ENCODE results near the gene PRDM5. TPM values are rescaled to one million over a fixed set of nuclear protein-coding genes. Genes with fewer than 3 reads are reported as not detected.

The PRDM5 gene
- total and polyA plus RNA-seq, 5 donors from 2014 or later, result 0.07 to 0.67 (median 0.11) TPM; not detected in 2

DNA sequence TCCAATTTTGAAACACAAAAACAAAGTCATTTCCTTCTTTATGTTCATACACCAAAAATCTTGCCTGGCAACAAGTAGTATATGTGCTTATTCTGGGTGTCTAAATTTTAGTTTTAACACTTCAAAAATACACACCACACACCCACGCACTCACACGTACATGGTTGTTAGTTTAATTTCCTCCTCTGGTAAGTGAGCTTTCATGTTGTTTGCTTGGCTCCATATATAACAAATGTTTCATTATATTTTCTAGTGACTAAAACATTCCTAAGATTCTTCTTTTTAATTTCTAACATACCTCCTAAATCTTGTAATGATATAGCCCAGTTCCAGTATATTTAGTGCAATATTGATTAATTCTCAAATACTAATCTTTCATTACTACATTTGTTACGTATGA lies 80.9 kb downstream of the PRDM5 start:
- Mint-ChIP-seq H3K4me3 (no peak overlapping the region), H3K27me3 (peaks cover 4% of the 10 kb centered on the region), H3K4me1 (peaks cover 0 to 4% (median 0%) of the 10 kb centered on the region in 4 donors), H3K36me3 (no peaks in the 10 kb centered on the region), H3K9me3 (no peaks in the 10 kb centered on the region), H3K27ac (no peak overlapping the region)
- Histone ChIP-seq H3K36me3 (ENCODE audit: control insufficient read depth, insufficient read depth, low read length) (no peaks in the 10 kb centered on the region), H3K4me3 (ENCODE audit: low read depth, low read length) (no peak overlapping the region), H3K27me3 (ENCODE audit: control insufficient read depth, insufficient read depth, low read length) (no peaks in the 10 kb centered on the region), H3K9me3 (ENCODE audit: control insufficient read depth in 2 of 2, low read length in 2 of 2) (no peaks in the 10 kb centered on the region), H3K27ac (ENCODE audit: insufficient read depth, low read length, poor library complexity, severe bottlenecking) (no peak overlapping the region), H3K4me1 (ENCODE audit: control insufficient read depth, insufficient read depth, low read length, poor library complexity, severe bottlenecking) (no peaks in the 10 kb centered on the region)
- no peak for ATAC-seq (ENCODE audit: low read depth in 2 of 2)
- no peak for DNase-seq

DNA sequence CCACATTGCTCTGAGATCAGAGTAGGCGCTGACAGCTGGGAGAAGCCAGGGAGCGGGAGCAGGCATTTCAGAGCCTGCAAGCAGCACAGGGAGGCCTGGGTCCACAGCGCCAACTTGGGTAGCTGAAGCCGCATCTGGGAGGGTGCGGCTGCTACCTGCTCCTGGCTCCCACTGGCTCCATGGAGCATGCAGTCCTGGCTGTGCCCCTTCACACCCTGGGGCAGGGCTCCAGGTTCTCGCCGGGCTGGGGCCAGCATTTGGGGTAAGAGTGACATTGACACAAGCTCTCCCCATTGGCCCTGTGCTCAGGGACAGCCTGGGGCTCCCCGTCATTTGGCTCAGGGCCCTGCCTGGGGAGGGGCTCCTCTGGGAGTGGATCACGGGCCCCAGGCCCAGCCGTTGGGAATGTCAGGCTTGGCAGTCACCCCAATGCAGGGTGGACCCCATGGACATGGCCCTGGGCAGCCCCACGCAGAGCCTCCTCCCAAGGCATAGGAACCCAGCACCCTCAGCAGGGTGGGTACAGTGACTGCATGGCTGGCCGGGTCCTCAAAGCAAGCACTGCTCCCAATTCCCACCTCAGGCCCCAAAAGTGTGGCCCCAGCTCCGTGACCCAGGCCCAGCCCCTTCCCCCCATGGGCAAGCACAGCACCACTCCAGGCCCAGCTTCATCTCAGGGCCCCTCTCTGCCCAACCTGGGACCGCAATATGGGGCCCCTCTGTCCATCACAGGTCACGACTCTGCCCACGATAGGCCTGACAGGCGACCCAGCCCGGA lies 82.4 kb downstream of the PRDM5 start:
- Histone ChIP-seq H3K4me3 (ENCODE audit: low read depth, low read length) (no peak overlapping the region), H3K9me3 (ENCODE audit: control insufficient read depth in 2 of 2, low read length in 2 of 2) (no peaks in the 10 kb centered on the region), H3K36me3 (ENCODE audit: control insufficient read depth, insufficient read depth, low read length) (no peaks in the 10 kb centered on the region), H3K27ac (ENCODE audit: insufficient read depth, low read length, poor library complexity, severe bottlenecking) (no peak overlapping the region), H3K4me1 (ENCODE audit: control insufficient read depth, insufficient read depth, low read length, poor library complexity, severe bottlenecking) (no peaks in the 10 kb centered on the region), H3K27me3 (ENCODE audit: control insufficient read depth, insufficient read depth, low read length) (no peaks in the 10 kb centered on the region)
- Mint-ChIP-seq H3K4me1 (no peaks in the 10 kb centered on the region), H3K27me3 (peaks cover 10% of the 10 kb centered on the region), H3K4me3 (no peak overlapping the region), H3K36me3 (no peaks in the 10 kb centered on the region), H3K9me3 (peaks cover 0 to 2% (median 0%) of the 10 kb centered on the region in 7 donors), H3K27ac (no peak overlapping the region)
- ATAC-seq (ENCODE audit: low read depth in 2 of 2), result no peak
- DNase-seq, result no peak

DNA sequence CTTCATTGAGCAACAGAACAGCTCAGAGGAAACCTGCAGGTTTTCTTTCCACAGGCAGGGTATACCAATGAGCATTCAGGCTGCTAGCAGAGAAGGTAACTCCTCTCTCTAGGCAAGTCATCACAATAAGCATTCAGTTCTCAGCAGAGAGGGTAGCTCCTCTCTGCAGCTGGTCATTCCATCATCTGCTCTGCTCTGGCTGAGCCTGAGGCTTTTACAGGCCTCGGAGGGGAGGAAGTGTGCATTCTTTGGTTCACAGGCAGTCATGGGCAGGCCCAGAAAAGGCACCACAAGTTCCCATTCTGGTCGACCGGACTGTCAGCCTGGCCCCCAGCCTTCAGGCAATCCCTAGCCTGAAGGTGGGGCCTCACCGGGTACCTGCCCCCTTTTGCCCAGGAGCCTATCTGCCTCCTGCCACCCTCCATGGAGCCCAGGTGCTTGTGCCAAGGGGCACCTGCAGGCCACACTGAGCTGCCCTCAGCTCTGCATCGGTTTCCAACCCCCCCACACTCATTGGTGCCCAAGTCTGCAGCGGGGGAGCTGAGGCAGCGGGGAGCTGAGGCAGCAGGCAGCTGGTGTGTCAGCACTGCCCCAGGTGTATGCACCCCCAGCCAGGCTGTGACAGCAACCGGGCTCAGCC lies 83.1 kb downstream of the PRDM5 start:
- no peak overlapping the region for H3K27ac Mint-ChIP-seq
- ATAC-seq (ENCODE audit: low read depth in 2 of 2) (no peak), DNase-seq (no peak)
- Histone ChIP-seq H3K4me1 (ENCODE audit: control insufficient read depth, insufficient read depth, low read length, poor library complexity, severe bottlenecking) (no peaks in the 10 kb centered on the region), H3K27me3 (ENCODE audit: control insufficient read depth, insufficient read depth, low read length) (no peaks in the 10 kb centered on the region), H3K36me3 (ENCODE audit: control insufficient read depth, insufficient read depth, low read length) (no peaks in the 10 kb centered on the region), H3K4me3 (ENCODE audit: low read depth, low read length) (no peak overlapping the region), H3K27ac (ENCODE audit: insufficient read depth, low read length, poor library complexity, severe bottlenecking) (no peak overlapping the region), H3K9me3 (ENCODE audit: control insufficient read depth in 2 of 2, low read length in 2 of 2) (no peaks in the 10 kb centered on the region)
- H3K36me3 Mint-ChIP-seq, result no peaks in the 10 kb centered on the region
- peaks cover 10% of the 10 kb centered on the region for H3K27me3 Mint-ChIP-seq
- H3K4me3 Mint-ChIP-seq, result no peak overlapping the region
- H3K4me1 Mint-ChIP-seq, result no peaks in the 10 kb centered on the region
- H3K9me3 Mint-ChIP-seq, result peaks cover 0 to 4% (median 0%) of the 10 kb centered on the region in 7 donors

DNA sequence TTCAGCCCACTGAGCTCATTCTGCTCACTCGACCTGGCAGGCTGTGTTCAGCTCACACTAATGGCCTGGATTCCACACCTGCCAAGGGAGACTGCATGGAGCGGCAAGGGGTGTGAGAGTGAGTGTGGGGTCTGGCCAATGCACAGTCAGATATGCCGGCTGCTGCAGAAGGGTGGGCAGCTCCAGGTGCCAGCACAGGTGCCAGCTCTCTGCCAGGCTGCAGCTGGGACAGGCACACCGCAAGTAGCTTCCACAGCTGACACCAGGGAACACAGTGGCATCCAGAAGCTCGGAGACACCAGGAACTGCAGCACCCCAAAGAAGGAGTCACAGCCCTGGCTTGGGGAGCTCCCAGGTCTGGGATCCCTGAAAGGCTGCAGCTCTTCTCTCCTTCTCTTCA lies 83.7 kb downstream of the PRDM5 start:
- Histone ChIP-seq H3K4me1 (ENCODE audit: control insufficient read depth, insufficient read depth, low read length, poor library complexity, severe bottlenecking) (no peaks in the 10 kb centered on the region), H3K9me3 (ENCODE audit: control insufficient read depth in 2 of 2, low read length in 2 of 2) (no peaks in the 10 kb centered on the region), H3K27ac (ENCODE audit: insufficient read depth, low read length, poor library complexity, severe bottlenecking) (no peak overlapping the region), H3K4me3 (ENCODE audit: low read depth, low read length) (no peak overlapping the region), H3K36me3 (ENCODE audit: control insufficient read depth, insufficient read depth, low read length) (no peaks in the 10 kb centered on the region), H3K27me3 (ENCODE audit: control insufficient read depth, insufficient read depth, low read length) (no peaks in the 10 kb centered on the region)
- no peak overlapping the region for H3K27ac Mint-ChIP-seq
- DNase-seq, result no peak
- peaks cover 10% of the 10 kb centered on the region for H3K27me3 Mint-ChIP-seq
- no peaks in the 10 kb centered on the region for H3K4me1 Mint-ChIP-seq
- H3K36me3 Mint-ChIP-seq, result no peaks in the 10 kb centered on the region
- H3K4me3 Mint-ChIP-seq, result no peak overlapping the region
- peaks cover 0 to 4% (median 0%) of the 10 kb centered on the region in 7 donors for H3K9me3 Mint-ChIP-seq
- no peak for ATAC-seq (ENCODE audit: low read depth in 2 of 2)

DNA sequence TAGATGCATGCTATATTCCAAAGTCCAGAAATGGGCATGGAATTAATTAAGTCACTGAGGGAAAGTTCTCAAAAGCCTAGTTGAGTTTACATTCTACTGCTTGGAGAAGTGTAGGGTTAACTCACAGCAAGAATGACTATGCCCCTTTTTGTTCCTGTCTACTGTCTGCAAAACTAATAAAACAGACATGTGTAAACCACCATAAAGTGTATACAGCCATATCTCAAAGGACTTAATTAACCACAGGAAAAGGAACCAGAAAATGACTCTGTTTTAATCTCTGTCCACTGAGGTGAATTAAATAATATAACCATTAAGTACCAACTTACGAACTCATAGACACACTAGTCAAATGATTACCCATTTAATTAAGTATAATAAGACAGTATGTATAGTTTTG lies 84.9 kb downstream of the PRDM5 start:
- DNase-seq, result no peak
- Histone ChIP-seq H3K4me1 (ENCODE audit: control insufficient read depth, insufficient read depth, low read length, poor library complexity, severe bottlenecking) (no peaks in the 10 kb centered on the region), H3K9me3 (ENCODE audit: control insufficient read depth in 2 of 2, low read length in 2 of 2) (no peaks in the 10 kb centered on the region), H3K27me3 (ENCODE audit: control insufficient read depth, insufficient read depth, low read length) (no peaks in the 10 kb centered on the region), H3K27ac (ENCODE audit: insufficient read depth, low read length, poor library complexity, severe bottlenecking) (no peak overlapping the region), H3K4me3 (ENCODE audit: low read depth, low read length) (no peak overlapping the region), H3K36me3 (ENCODE audit: control insufficient read depth, insufficient read depth, low read length) (no peaks in the 10 kb centered on the region)
- H3K9me3 Mint-ChIP-seq, result peaks cover 0 to 6% (median 0%) of the 10 kb centered on the region in 7 donors
- H3K27me3 Mint-ChIP-seq, result peaks cover 14% of the 10 kb centered on the region
- H3K4me1 Mint-ChIP-seq, result no peaks in the 10 kb centered on the region
- no peak for ATAC-seq (ENCODE audit: low read depth in 2 of 2)
- no peak overlapping the region for H3K4me3 Mint-ChIP-seq
- no peaks in the 10 kb centered on the region for H3K36me3 Mint-ChIP-seq
- no peak overlapping the region for H3K27ac Mint-ChIP-seq

DNA sequence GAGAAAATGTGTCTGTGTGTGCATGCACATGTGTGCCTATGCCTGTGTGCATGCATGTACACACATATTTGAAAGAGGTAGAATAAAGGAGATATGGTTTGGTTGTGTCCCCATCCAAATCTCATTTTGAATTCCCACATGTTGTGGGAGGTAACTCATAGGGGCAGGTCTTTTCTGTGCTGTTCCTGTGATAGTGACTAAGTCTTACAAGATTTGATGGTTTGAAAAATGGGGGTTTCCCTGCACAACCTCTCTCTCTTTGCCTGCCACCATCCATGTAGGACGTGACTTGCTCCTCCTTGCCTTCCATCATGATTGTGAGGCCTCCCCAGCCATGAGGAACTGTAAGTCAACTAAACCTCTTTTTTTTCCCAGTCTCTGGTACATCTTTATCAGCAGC lies 87.2 kb downstream of the PRDM5 start:
- Histone ChIP-seq H3K36me3 (ENCODE audit: control insufficient read depth, insufficient read depth, low read length) (no peaks in the 10 kb centered on the region), H3K27me3 (ENCODE audit: control insufficient read depth, insufficient read depth, low read length) (peaks cover 3% of the 10 kb centered on the region), H3K4me1 (ENCODE audit: control insufficient read depth, insufficient read depth, low read length, poor library complexity, severe bottlenecking) (no peaks in the 10 kb centered on the region), H3K4me3 (ENCODE audit: low read depth, low read length) (no peak overlapping the region), H3K9me3 (ENCODE audit: control insufficient read depth in 2 of 2, low read length in 2 of 2) (no peaks in the 10 kb centered on the region), H3K27ac (ENCODE audit: insufficient read depth, low read length, poor library complexity, severe bottlenecking) (no peak overlapping the region)
- Mint-ChIP-seq H3K36me3 (no peaks in the 10 kb centered on the region), H3K4me1 (no peaks in the 10 kb centered on the region), H3K27ac (no peak overlapping the region), H3K9me3 (peaks cover 0 to 6% (median 0%) of the 10 kb centered on the region in 7 donors), H3K4me3 (no peak overlapping the region), H3K27me3 (peaks cover 18% of the 10 kb centered on the region)
- ATAC-seq (ENCODE audit: low read depth in 2 of 2) (no peak), DNase-seq (no peak)

DNA sequence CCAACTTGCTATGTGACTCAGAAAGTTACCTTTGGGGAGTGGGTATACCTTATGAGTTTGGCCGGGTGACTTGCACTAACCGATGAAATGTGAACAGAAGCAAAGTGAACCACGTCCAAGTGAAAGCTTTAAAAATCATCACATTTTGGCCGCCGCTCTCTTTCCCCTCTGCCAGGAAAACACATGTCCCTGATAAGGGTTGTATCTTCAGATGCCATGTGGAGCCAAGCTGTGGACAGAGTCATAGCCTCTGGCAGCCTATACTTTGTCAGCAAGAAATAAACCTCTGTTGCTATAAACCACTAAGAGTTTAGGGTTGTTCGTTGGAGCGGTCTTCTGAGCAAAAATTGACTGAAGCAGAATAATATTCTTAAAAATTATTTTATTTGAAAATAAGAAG lies 92.3 kb downstream of the PRDM5 start:
- DNase-seq (no peak), ATAC-seq (ENCODE audit: low read depth in 2 of 2) (no peak)
- Histone ChIP-seq H3K27ac (ENCODE audit: insufficient read depth, low read length, poor library complexity, severe bottlenecking) (no peak overlapping the region), H3K27me3 (ENCODE audit: control insufficient read depth, insufficient read depth, low read length) (peaks cover 8% of the 10 kb centered on the region), H3K36me3 (ENCODE audit: control insufficient read depth, insufficient read depth, low read length) (no peaks in the 10 kb centered on the region), H3K4me3 (ENCODE audit: low read depth, low read length) (no peak overlapping the region), H3K9me3 (ENCODE audit: control insufficient read depth in 2 of 2, low read length in 2 of 2) (no peaks in the 10 kb centered on the region), H3K4me1 (ENCODE audit: control insufficient read depth, insufficient read depth, low read length, poor library complexity, severe bottlenecking) (no peaks in the 10 kb centered on the region)
- Mint-ChIP-seq H3K4me1 (no peaks in the 10 kb centered on the region), H3K27me3 (peaks cover 12% of the 10 kb centered on the region), H3K4me3 (no peak overlapping the region), H3K36me3 (no peaks in the 10 kb centered on the region), H3K9me3 (peaks cover 0 to 6% (median 2%) of the 10 kb centered on the region in 7 donors), H3K27ac (no peak overlapping the region)

All from CD4-positive, CD25-positive, alpha-beta regulatory T cell (primary cell).